Type B pancreatic cell (in vitro differentiated cells): ENCODE results near the gene TRIO. TPM values are rescaled to one million over a fixed set of nuclear protein-coding genes. Genes with fewer than 3 reads are reported as not detected.

Experiments used
- DNase-seq: peaks from one replicate; pipeline ENCODE4 v3.0.0; 2021; ENCODE audit warnings: mixed read lengths; ENCODE audit not compliant: unreplicated experiment; ENCODE audit errors: extremely low spot score
- H3K27ac Mint-ChIP-seq: 2 replicates; pipeline ENCODE4 v1.8.0; 2021; ENCODE audit warnings: mild to moderate bottlenecking, mixed read lengths
- H3K27me3 Mint-ChIP-seq: 2 replicates; pipeline ENCODE4 v1.8.0; 2021; ENCODE audit warnings: mixed read lengths
- H3K36me3 Mint-ChIP-seq: 2 replicates; pipeline ENCODE4 v1.8.0; 2021; ENCODE audit warnings: mixed read lengths
- H3K4me1 Mint-ChIP-seq: one replicate; pipeline ENCODE4 v1.8.0; 2021; ENCODE audit warnings: mixed read lengths; ENCODE audit not compliant: unreplicated experiment
- H3K4me3 Mint-ChIP-seq: 2 replicates; pipeline ENCODE4 v1.8.0; 2021; ENCODE audit warnings: mild to moderate bottlenecking, mixed read lengths
- H3K9me3 Mint-ChIP-seq: 2 replicates; pipeline ENCODE4 v1.8.0; 2021; ENCODE audit warnings: mixed read lengths
- CTCF ChIP-seq: fragments of 200-600 bp; sonication (generic); conservative IDR thresholded peaks from 2 replicates; pipeline ENCODE4 v1.5.0; 2021; ENCODE audit warnings: antibody characterized with exemption, mild to moderate bottlenecking
- total RNA-seq: library from RNA; stranded (reverse); gene quantifications from 2 replicates; pipeline ENCODE4 v1.2.1, GENCODE V29; 2021; ENCODE audit warnings: low replicate concordance

Gene TRIO
- total RNA-seq, 1 donor from 2014 or later: 145 TPM

- Mint-ChIP-seq H3K4me1 (peaks cover 51% of the 10 kb centered on the region), H3K27me3 (no peaks in the 10 kb centered on the region), H3K27ac (peak overlapping the region; percentile 78), H3K4me3 (peak overlapping the region; percentile 15), H3K9me3 (no peaks in the 10 kb centered on the region), H3K36me3 (peaks cover 34% of the 10 kb centered on the region)
- no peak for DNase-seq
- no peak for TF ChIP-seq CTCF
These were observed 296.1 kb downstream of the TRIO start for GRCh38 chr5:14439087-14439871.

- no peak for TF ChIP-seq CTCF
- DNase-seq: no peak
- H3K27ac Mint-ChIP-seq: peak overlapping the region; percentile 78
- peaks cover 34% of the 10 kb centered on the region for H3K36me3 Mint-ChIP-seq
- H3K27me3 Mint-ChIP-seq: no peaks in the 10 kb centered on the region
- H3K4me3 Mint-ChIP-seq: peak overlapping the region; percentile 79
- peaks cover 59% of the 10 kb centered on the region for H3K4me1 Mint-ChIP-seq
- no peaks in the 10 kb centered on the region for H3K9me3 Mint-ChIP-seq
These were observed 297.1 kb downstream of the TRIO start for GRCh38 chr5:14440223-14440581.

GRCh38 chr5:14440582-14441431 is 297.7 kb downstream of the TRIO start:
- TF ChIP-seq CTCF: no peak
- Mint-ChIP-seq H3K9me3 (no peaks in the 10 kb centered on the region), H3K4me3 (peak overlapping the region; percentile 79), H3K4me1 (peaks cover 65% of the 10 kb centered on the region), H3K36me3 (peaks cover 28% of the 10 kb centered on the region), H3K27ac (peak overlapping the region; percentile 78), H3K27me3 (no peaks in the 10 kb centered on the region)
- DNase-seq: no peak

GRCh38 chr5:14441641-14442040 is 298.5 kb downstream of the TRIO start:
- peaks cover 22% of the 10 kb centered on the region for H3K36me3 Mint-ChIP-seq
- no peaks in the 10 kb centered on the region for H3K27me3 Mint-ChIP-seq
- peaks cover 71% of the 10 kb centered on the region for H3K4me1 Mint-ChIP-seq
- no peak for DNase-seq
- no peak for TF ChIP-seq CTCF
- H3K9me3 Mint-ChIP-seq: no peaks in the 10 kb centered on the region
- H3K4me3 Mint-ChIP-seq: peak overlapping the region; percentile 79
- no peak overlapping the region for H3K27ac Mint-ChIP-seq

- H3K4me1 Mint-ChIP-seq: peaks cover 75% of the 10 kb centered on the region
- TF ChIP-seq CTCF: no peak
- peaks cover 17% of the 10 kb centered on the region for H3K36me3 Mint-ChIP-seq
- H3K9me3 Mint-ChIP-seq: no peaks in the 10 kb centered on the region
- peak overlapping the region; percentile 79 for H3K4me3 Mint-ChIP-seq
- no peak for DNase-seq
- no peaks in the 10 kb centered on the region for H3K27me3 Mint-ChIP-seq
- H3K27ac Mint-ChIP-seq: peak overlapping the region; percentile 35
These were observed 299.4 kb downstream of the TRIO start for GRCh38 chr5:14442536-14442935.
